Thyroid gland (tissue), 4 donors: ENCODE measurements around the gene PAQR8. TPM values are rescaled to one million over a fixed set of nuclear protein-coding genes. Genes with fewer than 3 reads are reported as not detected.
"Not testable (repeated sequence)": the region's sequence is repeated elsewhere in the genome, so short reads cannot be mapped to it uniquely, and the experiment has no call there.

Source experiments
- DNase-seq, 2 donors: peaks; one replicate each; pipeline ENCODE4 v3.0.0-alpha.2; 2019
- H3K27ac ChIP-seq, 3 donors: fragments of 200-600 bp; sonication (generic); 1 replicate in 2 of 3; 2 replicates in 1 of 3; pipeline ENCODE4 v1.5.1; 2016 to 2019; ENCODE audit warnings: mild to moderate bottlenecking in 1 of 3, moderate library complexity in 1 of 3
- H3K27me3 ChIP-seq: fragments of 200-600 bp; sonication (generic); one replicate; pipeline ENCODE4 v1.5.1; 2019
- H3K36me3 ChIP-seq, 2 donors: fragments of 200-600 bp; sonication (generic); one replicate each; pipeline ENCODE4 v1.5.1; 2016 to 2019
- H3K4me1 ChIP-seq, 2 donors: fragments of 200-600 bp; sonication (generic); one replicate each; pipeline ENCODE4 v1.5.1; 2017 to 2019
- H3K4me3 ChIP-seq, 3 donors: fragments of 200-600 bp; sonication (generic); replicated peaks in 1 of 3; 1 replicate in 2 of 3; 2 replicates in 1 of 3; pipeline ENCODE4 v1.5.1; 2016; ENCODE audit warnings: mild to moderate bottlenecking in 1 of 3
- H3K9me3 ChIP-seq: fragments of 200-600 bp; sonication (generic); one replicate; pipeline ENCODE4 v1.5.1; 2017
- POLR2A ChIP-seq, 2 donors: fragments of 450-650 bp; IDR thresholded peaks; one replicate each; pipeline ENCODE4 v1.6.1; 2017; ENCODE audit warnings: antibody characterized with exemption in 2 of 2, mild to moderate bottlenecking in 2 of 2, moderate library complexity in 1 of 2
- WGBS, 2 donors: methylation state at CpG; one replicate each; pipeline ENCODE4 v1.1.5; 2017; 5-methylcytosine and 5-hydroxymethylcytosine counted together
- intact Hi-C: fragments of 100-400 bp; cut with DNase I; formaldehyde crosslinking; loops from one replicate; pipeline ENCODE4 v1.15.1; 2023
- total RNA-seq, 4 donors: library from RNA; depleted of rRNA; stranded (reverse); fragments of >200 nt; gene quantifications; one replicate each; pipeline ENCODE4 v1.2.3, GENCODE V29; 2016
- TF ChIP-seq, protein P1 (sequence below), 6 experiments: fragments of 200-600 bp in 3 of 6; fragments of 450-650 bp in 3 of 6; sonication (generic) in 3 of 6; IDR thresholded peaks; one replicate each; pipeline ENCODE4 v1.5.1; 2016 to 2019; ENCODE audit warnings: antibody characterized with exemption in 6 of 6, mild to moderate bottlenecking in 2 of 6, inconsistent platforms in 1 of 6, moderate library complexity in 1 of 6

PAQR8 gene
- total RNA-seq, 4 donors from 2014 or later: 2.7 to 9.7 (median 5.4) TPM

DNA sequence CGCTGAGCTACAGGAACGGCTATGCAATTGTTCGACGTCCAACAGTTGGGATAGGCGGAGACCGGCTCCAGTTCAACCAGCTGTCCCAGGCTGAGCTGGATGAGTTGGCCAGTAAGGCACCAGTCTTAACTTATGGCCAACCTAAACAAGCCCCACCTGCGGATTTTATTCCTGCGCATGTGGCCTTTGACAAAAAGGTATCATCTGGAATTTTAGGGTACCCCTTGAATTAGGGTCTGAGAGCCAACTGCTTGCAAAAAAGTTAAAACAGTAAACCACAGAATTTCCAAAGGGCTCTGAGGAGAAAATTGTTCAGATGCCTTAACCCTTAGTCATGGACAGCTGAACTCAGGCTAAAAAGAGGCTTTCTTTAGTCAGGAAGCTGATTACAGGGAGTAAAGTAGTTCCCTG lies 62.0 kb downstream of the PAQR8 start:
- TF ChIP-seq, protein P1, sequence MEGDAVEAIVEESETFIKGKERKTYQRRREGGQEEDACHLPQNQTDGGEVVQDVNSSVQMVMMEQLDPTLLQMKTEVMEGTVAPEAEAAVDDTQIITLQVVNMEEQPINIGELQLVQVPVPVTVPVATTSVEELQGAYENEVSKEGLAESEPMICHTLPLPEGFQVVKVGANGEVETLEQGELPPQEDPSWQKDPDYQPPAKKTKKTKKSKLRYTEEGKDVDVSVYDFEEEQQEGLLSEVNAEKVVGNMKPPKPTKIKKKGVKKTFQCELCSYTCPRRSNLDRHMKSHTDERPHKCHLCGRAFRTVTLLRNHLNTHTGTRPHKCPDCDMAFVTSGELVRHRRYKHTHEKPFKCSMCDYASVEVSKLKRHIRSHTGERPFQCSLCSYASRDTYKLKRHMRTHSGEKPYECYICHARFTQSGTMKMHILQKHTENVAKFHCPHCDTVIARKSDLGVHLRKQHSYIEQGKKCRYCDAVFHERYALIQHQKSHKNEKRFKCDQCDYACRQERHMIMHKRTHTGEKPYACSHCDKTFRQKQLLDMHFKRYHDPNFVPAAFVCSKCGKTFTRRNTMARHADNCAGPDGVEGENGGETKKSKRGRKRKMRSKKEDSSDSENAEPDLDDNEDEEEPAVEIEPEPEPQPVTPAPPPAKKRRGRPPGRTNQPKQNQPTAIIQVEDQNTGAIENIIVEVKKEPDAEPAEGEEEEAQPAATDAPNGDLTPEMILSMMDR (IDR thresholded peaks at IDR 0.05): no peak
- no peak for TF ChIP-seq POLR2A (IDR thresholded peaks at IDR 0.05)
- Histone ChIP-seq H3K36me3 (no peaks in the 10 kb centered on the region), H3K4me3 (no peak overlapping the region), H3K4me1 (peaks cover 0 to 12% of the 10 kb centered on the region in 2 donors), H3K27ac (no peak overlapping the region), H3K9me3 (no peaks in the 10 kb centered on the region), H3K27me3 (no peaks in the 10 kb centered on the region)
- 89 to 91% methylated on average over 8 of the region's 8 CpGs for WGBS, 2 donors
- intact Hi-C loops: loop anchor here (5.0 kb wide), 2 partner anchors 78 to 153 kb away; partner anchors contain the start of gene TRAM2
- DNase-seq: no peak

DNA sequence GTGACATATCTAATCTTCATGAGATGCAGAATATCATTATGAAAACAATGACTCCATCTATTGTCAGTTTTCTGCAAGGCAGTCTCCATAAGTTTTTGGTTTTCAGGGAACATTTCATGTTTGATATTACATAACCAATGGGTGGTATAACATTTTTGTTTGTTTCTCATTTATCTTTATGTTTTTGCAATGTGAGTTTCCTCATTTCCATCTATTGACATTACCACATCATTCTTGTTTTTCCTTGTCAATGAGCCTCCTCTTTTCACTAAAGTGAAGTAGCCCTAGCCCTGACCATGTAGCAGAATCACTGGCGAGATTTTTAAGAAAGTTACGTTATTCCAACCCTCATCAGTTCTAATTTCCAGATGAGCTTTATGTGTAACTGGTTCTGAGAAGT lies 62.6 kb downstream of the PAQR8 start:
- intact Hi-C loops: loop anchor here (5.0 kb wide), 2 partner anchors 78 to 153 kb away; partner anchors contain the start of gene TRAM2
- Histone ChIP-seq H3K4me1 (peaks cover 0 to 8% of the 10 kb centered on the region in 2 donors), H3K9me3 (no peaks in the 10 kb centered on the region), H3K27ac (peak overlapping the region in 1 of 3 donors; percentile 17), H3K36me3 (no peaks in the 10 kb centered on the region), H3K27me3 (no peaks in the 10 kb centered on the region), H3K4me3 (no peak overlapping the region)
- 88 to 94% methylated on average over 2 of the region's 2 CpGs for WGBS, 2 donors
- DNase-seq: no peak
- TF ChIP-seq, protein P1 (IDR thresholded peaks at IDR 0.05): no peak
- TF ChIP-seq POLR2A (IDR thresholded peaks at IDR 0.05): no peak

DNA sequence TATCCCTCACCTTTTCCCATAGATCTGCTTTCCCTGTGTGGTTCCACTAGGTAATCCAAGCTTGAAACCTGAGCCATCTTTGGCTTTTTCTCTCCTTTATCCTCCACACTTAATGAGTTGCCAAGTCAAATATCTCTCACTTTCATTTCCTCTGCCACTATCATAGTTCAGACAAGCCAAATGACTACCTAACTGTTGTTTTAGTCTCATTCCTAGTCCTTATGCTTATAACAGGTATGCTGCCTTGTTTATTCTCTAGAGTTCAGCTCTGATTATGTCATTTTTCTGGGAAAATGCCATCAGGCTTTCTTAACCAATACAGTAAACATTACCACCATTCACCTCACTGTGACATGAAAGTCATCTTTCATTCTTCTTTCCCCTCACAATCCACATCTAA lies 64.7 kb downstream of the PAQR8 start:
- Histone ChIP-seq H3K4me3 (no peak overlapping the region), H3K27me3 (no peaks in the 10 kb centered on the region), H3K4me1 (no peaks in the 10 kb centered on the region), H3K27ac (no peak overlapping the region), H3K9me3 (no peaks in the 10 kb centered on the region), H3K36me3 (no peaks in the 10 kb centered on the region)
- DNase-seq: no peak
- intact Hi-C loops: no loop called here
- TF ChIP-seq, protein P1 (IDR thresholded peaks at IDR 0.05): no peak
- TF ChIP-seq POLR2A (IDR thresholded peaks at IDR 0.05): no peak

DNA sequence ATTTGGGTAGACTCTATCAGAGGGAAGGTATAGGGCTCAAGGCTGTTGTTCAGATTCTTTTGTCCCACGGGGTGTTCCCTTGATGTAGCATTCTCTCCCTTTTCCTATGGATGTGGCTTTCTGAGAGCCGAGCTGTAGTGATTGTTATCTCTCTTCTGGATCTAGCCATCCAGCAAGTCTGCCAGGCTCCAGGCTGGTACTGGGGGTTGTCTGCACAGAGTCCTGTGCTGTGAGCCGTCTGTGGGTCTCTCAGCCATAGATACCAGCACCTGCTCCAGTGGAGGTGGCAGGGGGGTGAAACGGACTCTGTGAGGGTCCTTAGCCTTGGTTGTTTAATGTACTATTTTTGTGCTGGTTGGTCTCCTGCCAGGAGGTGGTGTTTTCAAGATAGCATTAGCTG lies 71.3 kb downstream of the PAQR8 start:
- intact Hi-C loops, H3K27me3 ChIP-seq, H3K4me3 ChIP-seq, H3K36me3 ChIP-seq, H3K4me1 ChIP-seq, H3K27ac ChIP-seq, H3K9me3 ChIP-seq, DNase-seq: not testable (repeated sequence)
- 72 to 95% methylated on average over 4 of the region's 4 CpGs for WGBS, 2 donors

DNA sequence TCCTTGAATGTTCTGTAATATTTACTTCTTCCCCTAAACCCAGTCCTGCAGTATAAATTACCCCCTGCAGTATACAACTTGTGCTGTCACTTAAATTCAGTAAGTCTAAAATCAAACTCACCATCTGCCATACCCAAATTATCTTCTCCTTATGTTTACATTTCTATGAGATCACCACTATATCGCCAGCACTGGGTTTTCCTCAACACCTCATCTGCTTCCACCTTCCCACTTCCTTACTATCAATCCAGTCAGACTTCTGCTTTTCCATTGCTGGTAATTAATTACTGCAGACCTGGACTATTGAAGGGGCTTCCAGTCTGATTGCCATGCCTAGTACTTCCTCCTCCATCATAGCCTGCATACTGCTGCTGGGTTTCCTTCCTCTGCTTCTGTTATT lies 73.4 kb downstream of the PAQR8 start:
- intact Hi-C loops: no loop called here
- Histone ChIP-seq H3K27me3 (no peaks in the 10 kb centered on the region), H3K27ac (no peak overlapping the region), H3K9me3 (no peaks in the 10 kb centered on the region), H3K4me3 (no peak overlapping the region), H3K4me1 (no peaks in the 10 kb centered on the region), H3K36me3 (peaks cover 0 to 2% of the 10 kb centered on the region in 2 donors)
- TF ChIP-seq, protein P1 (IDR thresholded peaks at IDR 0.05): no peak
- TF ChIP-seq POLR2A (IDR thresholded peaks at IDR 0.05): no peak
- no peak for DNase-seq
- 88 to 89% methylated on average over 1 of the region's 1 CpG for WGBS, 2 donors

DNA sequence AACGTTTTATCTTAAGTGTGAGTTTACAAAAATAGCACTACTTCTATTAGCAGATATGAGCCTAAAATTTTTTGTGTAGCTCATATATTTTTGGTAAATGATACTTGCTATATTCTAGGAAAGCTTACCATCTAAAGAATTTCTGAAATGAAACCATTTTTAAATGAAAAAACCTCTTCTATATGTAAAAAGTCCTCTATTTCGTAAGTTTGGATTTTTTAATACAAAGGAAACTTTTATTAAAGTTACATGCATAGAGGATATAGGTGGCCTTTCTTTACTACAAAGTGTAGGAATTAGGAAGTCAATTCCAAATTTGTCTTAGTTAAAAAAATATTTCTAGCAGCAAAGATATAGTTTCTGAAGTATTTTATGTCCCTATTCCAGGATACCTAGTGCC lies 77.0 kb downstream of the PAQR8 start:
- Histone ChIP-seq H3K36me3 (peaks cover 0 to 2% of the 10 kb centered on the region in 2 donors), H3K4me3 (no peak overlapping the region), H3K9me3 (no peaks in the 10 kb centered on the region), H3K4me1 (no peaks in the 10 kb centered on the region), H3K27ac (no peak overlapping the region), H3K27me3 (no peaks in the 10 kb centered on the region)
- WGBS, 2 donors: 87 to 95% methylated on average over 2 of the region's 2 CpGs
- DNase-seq: no peak
- intact Hi-C loops: no loop called here
- TF ChIP-seq, protein P1 (IDR thresholded peaks at IDR 0.05): no peak
- TF ChIP-seq POLR2A (IDR thresholded peaks at IDR 0.05): no peak
